Measurements from ENCODE around the gene CMIP.

CMIP gene

DNA sequence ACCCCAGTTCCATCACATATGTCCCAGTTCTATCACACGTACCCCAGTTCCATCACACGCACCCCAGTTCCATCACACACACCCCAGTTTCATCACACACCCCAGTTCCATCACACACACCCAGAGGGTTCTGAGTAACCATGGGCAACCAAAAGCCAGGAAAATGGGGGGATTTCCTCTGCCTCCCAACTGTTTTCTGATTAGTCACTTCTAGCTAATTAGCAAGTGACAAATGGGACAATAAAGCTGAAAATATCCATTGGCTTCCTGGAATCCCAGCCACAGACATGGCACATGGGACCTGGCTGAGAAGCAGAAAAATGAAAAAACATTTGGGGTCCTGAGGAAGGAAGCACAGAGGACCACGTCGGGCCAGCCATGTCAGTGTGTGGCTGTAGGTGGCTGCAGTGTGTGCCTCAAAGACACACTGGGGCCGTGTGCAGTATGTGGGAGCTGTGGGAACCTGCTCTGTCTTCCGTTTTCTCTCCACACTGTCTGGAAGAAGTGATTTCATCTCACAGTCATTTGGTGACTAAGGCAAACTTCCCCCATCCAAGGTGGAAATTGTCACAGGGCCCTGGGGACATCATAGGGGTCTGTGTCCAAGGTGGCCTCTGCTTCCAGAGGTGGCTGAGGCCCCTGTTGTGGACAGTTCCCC, 106.7 kb downstream of the CMIP start:
- no peak for DNase-seq (ENCODE audit: low read depth)

DNA sequence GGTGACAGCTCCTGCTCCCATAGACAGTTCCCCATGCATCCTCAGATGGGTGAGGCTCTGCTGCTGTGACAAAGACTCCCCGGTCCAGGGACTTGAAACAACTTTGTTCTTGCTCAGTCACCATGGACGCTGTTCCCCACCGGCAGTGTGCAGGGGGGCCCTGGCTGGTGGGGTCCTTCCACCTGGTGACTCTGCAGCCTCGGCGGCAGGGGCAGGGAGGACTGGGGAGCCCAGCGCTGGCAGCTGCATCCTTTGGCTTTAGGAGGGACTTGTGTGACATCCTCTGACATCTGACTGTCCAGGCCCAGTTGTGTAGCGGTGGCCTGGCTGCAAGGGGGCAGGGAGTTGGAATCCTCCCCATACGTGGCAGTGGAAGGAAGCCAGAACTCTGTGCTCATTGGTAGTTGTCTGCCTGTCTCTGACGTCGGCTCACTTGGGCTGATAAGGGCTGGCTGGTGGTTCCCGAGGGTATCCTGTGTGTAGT, 107.3 kb downstream of the CMIP start:
- DNase-seq (ENCODE audit: low read depth) = no peak

DNA sequence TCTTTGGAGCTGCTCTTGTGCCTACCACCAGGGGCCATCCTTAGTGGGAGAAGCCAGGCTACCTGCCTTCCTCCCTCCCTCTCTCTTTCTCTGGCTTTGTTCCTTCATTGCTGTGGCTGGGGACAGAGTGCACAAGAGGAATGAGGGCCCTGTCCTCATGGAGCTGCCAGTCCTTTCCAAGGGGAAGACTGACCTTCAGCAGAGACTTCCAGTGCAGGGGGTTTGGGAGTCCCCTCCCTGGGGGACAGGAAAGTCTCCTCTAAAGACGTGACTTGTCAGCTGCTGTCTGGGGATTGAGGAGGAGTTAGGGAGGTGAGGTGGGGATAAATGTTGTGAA, 108.1 kb downstream of the CMIP start:
- no peak for DNase-seq (ENCODE audit: low read depth)

DNA sequence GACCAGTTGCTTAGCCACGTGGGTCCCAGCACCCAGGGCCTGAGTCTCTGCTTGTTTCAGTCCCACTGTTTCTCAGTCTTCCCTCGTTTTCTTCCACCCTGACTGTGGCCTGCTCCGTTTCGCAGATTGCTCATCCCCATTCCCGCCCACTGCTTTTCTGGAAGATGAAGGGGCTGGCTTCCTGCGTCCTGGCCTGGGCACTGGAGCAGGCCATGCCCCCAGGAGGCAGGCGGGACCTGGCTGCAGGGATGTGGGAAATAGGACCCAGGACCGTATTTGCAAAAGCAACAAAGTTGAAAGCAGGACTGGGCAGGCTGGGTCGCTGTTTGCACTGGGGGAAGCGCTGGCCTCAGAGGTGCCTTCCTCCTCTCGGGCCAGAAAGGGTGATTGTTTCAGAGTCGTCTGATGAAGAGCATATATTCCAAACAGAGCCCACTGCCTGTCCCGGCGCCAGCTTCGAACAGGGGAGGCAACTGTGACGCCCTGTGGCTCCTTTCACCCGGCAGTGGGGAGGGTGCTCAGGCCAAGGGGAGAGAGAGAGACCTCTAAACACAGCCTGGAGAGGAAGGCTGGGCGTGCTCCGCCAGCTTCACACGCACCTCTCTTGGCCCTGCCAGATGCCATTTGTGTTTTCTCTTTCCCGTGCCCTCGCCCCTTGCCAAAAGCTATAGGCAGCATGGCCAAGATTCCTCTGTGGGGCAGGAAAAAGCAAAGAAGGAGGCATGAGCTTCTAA, 108.6 kb downstream of the CMIP start:
- DNase-seq (ENCODE audit: low read depth) = no peak

DNA sequence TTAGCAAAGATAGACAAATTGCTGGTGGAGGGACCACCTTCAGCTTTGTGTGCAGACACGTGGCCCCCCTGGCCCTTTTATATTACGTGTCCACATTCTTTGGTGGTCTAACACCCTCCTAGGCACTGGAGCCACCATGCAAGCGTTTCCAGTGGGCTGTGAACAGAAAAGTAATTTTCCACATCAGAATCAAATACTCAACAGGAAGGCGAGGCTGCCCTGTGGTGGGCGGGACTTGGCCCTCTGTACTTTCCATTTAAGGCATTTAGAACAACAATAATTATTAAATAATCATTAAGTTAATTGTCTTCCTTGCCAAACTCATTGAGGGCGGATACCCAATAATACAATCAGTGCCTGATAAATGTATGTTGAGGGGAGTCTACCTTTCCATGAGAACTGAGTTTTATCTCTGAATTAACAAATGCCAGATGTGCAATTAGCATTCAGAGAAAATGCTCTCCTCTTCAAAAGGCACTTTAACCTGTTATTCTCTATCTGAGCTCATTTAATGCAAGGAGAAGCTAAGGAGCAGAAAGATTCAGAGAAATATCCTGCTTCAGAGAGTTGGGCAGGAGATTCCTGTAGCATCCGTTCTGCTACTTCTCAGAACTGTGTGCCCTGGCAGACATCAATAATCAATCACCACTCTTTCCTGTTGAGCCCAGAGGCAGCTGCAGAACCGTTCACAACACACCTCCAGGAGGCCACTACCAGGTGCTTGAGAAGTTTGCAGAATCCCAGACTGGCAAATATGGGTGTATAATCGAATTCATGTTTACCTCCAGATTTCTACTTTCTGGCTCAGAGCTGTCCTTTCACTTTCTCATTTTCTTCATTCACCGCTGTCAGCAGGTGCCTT, 109.4 kb downstream of the CMIP start:
- DNase-seq (ENCODE audit: low read depth) = no peak

DNA sequence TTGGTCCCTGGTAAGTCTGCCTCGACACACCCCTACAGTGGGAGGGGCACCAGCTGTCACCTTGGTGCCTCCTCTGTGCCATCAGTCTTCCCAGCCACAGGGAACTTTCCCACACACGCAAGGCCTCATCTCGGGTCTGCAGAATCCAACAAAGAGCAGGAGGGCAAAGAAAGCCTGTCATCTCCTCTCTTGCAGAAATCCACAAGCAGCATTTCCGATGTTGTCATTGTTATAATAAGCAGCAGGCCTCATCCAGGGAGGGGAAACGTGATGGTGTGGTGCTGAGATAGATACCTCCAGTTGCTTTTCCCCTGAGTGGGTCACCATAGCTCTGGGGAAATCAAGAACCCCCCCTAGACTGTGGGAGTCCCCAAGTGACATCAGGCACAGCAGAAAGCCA, 110.4 kb downstream of the CMIP start:
- no peak for DNase-seq (ENCODE audit: low read depth)

DNA sequence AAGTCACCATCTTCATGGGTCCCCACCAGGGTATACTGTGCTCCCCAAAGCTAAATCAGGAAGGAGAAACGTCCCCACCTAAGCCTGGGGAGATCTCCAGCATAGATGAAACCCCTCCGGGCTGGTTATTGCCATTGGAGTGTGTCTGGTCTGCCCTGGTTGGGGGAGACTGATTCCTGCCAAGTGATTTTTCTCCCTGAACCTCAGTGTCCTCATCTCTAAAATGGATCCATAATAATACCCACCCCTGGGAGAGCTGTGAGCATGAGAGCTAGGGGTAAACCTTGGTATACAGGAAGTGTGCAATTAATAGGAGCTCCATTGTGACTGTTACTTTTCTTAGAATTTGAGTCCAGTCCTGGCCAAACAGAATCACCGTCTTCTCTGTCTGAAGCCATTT, 111.1 kb downstream of the CMIP start:
- DNase-seq (ENCODE audit: low read depth) = no peak

DNA sequence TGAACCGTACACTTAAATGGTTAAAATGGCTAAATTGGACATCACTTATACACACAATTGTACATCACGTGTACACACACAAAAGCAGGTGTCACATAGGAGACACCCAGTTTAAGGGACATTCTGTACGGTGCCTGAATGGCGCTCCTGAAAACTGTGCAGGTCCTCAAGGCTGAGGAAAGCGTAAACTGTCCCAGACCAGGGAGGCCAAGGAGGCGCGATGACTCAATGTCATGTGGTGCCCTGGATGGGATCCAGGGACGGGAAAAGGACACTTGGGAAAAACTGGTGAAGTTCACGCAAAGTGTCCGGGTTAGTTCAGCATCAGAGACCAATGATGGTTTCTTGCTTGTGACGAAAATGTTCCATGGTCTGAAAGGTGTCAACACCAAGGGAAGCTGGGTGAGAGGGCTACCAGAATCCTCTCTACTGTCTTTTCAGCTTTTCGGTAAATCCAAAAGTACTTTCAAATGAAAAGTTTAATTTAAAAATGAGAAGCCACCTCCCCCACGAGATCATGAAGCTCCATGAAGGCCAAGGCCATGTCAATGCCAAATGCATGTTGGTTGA, 112.2 kb downstream of the CMIP start:
- DNase-seq (ENCODE audit: low read depth) = no peak

DNA sequence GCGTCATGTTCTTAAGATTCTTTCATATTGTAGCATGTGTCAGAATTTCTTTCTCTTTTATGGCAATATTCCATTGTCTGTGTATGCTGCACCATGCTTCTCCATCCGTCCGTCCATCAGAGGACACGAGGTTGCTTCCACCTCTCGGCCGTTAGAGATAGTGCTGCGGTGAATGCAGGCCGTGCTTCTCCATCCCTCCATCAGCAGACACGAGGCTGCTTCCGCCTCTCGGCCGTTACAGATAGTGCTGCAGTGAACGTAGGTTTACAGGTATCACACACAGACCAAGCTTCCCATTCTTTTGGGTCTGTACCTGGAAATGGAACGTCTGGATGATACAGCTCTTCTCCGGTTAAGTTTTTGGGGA, 113.5 kb downstream of the CMIP start:
- no peak for DNase-seq (ENCODE audit: low read depth)

DNA sequence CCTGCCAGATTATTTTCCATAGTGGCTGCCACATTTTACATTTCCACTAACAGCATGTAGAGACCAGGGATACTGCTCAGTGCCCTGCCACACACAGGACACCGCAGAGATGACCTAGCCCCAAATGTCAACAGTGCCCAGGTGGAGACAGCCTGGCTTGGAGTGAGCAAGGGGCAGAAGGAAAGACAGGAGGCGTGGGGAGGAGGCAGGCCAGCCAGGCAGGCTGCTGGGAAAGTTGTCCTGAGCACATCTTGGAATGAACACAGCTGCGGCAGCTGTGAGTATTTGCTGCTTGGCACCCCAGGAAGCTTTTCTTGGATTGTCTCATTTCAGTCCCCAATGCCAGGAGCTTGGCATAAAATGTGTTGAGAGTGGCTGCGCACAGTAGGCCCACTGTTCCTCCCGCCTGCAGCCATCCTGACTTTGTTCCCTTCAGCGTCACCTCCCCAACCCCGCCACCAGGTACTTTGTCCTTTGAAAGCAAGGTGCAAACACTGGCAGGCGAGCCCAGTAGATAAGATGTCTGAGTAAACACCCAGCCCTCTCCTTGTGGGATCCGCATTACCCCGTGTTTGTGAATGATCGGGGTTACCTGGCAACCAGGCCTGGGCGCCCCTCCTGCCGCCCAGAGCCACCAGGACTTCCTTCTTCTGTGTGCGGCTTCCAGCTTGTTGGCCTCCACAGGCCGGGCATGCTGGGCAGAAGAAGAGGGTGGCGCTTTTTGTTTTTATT, 114.0 kb downstream of the CMIP start:
- DNase-seq (ENCODE audit: low read depth) = no peak

DNA sequence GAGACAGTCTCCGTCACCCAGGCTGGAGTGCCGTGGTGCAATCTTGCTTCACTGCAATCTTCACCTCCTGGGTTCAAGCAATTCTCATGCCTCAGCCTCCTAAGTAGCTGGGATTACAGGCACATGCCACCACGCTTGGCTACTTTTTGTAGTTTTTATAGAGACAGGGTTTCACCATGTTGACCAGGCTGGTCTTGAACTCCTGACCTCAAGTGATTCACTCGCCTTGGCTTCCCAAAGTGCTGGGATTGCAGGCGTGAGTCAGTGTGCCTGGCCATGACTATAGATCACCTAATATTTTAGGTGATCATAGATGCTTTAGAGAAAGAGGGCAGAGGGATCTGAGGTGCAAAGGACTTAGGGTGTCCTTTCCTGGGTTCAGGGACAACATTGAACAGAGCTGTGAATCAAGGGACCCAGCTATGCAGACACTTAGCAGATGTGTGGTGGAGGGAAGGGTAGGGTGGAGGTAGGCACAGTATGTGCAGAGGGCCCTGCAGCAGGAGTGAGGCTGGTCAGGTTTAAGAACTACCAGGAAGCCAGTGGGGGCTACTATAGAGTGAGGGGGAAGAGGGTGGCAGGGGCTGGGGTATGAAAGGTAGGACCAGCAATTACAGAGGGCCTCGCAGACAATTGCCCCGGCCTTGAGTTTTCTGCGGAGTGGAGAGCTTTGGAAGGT, 116.5 kb downstream of the CMIP start:
- DNase-seq (ENCODE audit: low read depth) = no peak

DNA sequence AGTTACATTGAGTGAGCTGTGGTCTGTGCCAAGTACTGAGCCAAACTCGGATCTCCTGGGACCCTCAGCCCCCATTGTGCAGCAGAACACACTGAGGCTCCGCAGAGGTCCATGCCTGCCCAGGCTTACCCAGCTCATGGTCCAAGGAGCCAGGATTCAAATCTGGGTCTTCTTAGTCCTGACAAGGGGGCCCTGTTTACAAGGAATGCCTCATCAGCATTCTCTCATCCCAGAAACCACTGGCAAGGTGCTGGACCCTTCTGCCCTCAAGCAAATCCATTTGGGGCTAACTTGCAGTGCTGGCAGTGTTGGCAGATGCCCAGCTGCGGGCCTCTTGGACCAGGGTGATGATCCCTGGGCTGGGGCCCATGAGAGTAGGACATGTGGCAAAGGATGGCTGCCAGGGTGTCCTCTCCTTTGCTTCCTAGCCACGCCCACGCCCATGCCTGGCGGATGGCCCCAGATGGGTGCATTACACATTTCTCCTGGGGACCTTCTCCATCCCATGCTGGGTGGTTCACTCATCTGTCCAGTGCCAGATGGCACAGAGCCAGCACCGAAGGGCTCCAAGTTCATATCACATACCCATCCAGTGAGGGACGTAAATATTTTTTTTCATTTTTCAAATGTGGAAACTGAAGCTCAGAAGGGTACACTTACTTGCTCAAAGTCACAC, 117.7 kb downstream of the CMIP start:
- no peak for DNase-seq (ENCODE audit: low read depth)

DNA sequence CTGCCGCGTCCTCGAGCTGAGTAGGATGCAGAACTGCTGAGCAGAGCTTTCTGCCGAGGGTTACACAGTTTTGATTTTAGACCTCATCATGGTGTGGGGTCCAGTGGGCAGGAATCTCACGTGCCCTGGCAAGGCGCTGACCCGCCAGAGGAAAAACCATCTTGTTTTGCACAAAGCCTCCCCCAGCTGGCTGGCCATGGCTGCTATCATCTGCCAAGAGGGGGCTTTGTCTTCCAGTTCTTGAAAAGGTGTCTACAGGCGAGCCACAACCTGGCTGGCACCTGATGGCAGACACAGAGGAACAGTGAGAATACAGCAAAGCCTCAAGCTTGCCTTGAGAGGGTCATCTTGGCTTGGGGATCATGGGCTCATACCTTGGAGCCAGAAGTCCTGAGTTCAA, 118.3 kb downstream of the CMIP start:
- no peak for DNase-seq (ENCODE audit: low read depth)

DNA sequence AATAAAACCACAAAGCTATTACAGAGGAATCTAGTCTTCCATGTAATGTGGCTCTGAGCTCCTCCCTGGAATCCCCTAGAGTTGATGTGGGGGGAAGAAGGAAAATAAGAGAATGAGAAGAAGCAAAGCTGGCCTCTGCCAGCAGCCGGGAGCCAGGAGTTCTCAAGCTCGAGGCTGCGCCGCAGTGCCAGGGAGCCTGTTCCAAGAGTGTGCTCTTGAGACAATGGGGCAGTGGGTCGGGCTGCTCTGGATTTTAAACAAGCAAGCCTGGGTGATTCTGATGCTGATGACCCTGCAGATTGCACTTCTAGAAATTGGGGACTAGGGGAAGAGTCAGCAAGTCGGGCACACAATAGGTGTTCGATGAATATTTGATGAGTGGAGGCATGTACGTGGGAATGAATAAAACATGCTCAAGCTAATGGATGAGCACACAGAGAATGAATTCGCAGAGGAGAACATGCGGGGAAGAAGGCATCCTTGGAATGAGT, 119.9 kb downstream of the CMIP start:
- no peak for DNase-seq (ENCODE audit: low read depth)

DNA sequence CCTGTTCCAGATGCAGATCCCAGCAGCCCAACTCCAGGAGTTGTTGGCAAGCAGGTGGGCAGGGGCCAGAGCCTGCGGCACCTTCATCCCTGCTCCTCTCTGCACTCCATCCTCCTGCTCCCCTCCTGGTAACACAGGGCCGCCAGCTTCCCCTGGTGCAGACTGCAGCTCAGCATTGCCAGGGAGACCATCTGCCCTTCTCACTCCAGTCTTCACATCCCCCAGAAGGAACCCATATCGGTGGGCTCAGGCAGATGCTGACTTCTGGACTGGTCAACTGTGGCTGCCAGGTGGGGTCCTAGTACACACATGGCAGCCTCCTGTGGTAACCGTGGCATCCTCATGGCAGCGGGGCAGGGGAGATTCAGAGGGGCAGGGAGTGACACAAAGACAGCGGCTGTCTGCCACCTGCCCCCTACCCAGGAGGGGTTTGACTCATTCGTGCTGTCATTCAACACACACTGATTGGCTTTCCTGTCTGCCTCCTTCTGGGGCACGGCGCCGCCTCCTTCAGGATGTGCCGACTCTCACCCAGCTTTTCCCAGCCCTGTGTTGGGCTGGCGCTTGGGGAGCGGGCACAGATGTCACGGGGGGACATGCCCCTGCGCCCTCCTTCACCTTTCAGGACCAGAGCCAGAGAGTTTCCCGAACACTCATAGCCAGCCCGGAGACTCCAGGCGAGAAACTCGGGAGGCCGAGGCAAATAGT, 120.9 kb downstream of the CMIP start:
- no peak for DNase-seq (ENCODE audit: low read depth)

DNA sequence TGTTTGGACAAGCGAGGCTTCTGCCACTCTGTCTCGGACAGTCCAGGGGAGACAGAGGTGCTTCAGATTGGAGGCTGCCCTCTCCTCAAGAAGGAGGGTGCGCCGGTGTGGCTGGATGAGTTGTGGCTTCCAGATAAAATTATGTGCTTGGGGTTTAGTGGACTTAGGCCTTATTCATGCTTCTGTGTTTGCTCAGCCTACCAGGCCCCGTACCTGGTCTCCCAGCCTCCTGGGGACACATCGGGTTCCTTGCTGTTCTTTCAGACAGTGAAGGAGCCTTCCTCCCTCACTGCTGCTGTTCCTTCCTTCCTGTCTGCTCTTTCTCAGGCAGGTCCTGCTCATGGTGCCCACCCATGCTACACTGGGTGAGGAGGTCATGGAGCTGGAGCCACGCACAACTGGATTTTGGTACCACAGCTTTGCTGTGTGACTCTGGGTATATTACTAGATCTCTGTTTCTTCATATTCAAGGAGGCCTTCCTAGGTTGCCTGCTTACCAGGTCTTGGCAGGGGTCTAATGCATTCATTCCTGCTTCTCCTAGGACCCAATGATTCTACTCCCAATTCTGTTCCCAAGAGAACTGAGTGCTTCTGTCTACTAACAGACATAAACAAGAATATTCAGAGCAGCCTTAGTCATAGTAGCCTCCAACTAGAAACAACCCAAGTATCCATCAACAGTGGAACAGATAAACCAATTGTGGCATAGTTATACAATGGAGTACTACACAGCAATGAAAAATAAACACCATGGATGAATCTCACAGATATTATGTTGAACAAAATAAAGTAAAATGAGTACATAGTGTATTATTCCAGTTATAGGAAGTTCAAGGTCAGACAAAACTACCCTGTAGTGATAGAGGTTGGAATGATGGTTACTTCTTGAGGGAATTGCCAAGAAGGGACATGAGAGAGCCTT, 121.7 kb downstream of the CMIP start:
- no peak for DNase-seq (ENCODE audit: low read depth)

DNA sequence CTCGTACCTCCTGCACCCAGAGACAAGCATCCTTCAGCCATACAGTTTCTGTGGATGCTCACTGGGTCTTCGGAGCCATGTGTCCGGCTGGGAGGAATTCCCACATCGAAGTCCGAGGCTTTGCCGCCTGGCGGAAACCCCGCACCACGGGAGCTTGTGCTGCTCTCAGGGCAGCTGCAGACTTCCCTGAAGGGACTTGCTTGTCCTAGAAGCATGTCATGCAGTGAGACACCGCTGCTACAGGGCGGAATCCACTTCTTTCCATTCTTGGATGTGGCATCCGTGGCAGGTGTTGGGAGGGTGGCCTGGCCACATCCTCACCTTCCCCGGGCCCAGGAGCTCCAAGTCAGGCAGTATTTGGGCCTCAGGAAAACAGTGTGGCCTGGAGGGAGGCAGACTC, 122.5 kb downstream of the CMIP start:
- no peak for DNase-seq (ENCODE audit: low read depth)

DNA sequence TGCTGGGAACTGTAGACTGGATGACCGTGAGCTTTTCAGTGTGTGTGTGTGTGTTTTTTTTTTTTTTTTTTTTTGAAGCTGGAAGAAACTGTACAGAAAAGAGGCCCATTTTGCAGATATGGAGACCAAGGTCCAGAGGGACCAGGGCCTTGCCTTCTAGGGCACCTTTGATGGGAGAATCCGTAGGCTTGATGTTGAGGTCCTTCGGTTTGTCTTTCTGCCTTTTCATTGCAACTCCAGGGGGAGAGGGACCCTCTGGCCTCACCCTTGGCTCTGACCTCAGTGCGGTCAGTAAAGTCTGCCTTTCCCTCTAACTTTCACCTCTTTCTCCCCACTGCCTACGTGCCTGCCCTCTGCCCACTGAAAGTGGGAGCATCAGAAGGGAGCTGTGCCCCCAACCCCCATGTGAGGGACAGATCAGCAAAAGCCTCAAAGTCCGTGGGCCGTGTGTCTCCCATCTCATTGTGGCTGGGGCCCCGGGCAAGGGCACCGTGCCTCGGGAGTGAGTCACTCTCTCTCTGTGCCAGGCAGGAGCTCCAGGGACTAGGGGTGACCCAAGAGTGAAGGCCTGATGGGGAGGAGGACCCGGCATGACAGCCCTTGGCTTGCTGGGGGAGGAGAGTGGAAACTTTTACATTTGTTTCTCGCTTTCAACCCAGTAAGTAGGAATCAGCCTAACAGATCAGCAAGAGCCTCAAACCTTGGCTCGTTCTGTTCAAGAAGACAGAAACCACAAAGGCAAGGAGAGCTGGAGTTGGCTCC, 123.6 kb downstream of the CMIP start:
- no peak for DNase-seq (ENCODE audit: low read depth)
